ENCODE results near the gene CAMKK1. TPM values are rescaled to one million over a fixed set of nuclear protein-coding genes. Genes with fewer than 3 reads are reported as not detected.
A peak's percentile ranks its signal among the peaks of the same experiment; 100 is the strongest.

The CAMKK1 gene
- total RNA-seq, 1 experiment from 2014 or later = 9.6 TPM

GRCh38 chr17:3887804-3888203 lies 5.0 kb downstream of the CAMKK1 start:
- H3K9me3 Mint-ChIP-seq = no peaks in the 10 kb centered on the region
- H3K27ac Mint-ChIP-seq = no peak overlapping the region
- POLR2A ChIA-PET = interaction anchor here (0.5 kb wide), 1 partner anchor 731 kb away, joined by 3 read pairs; no protein-coding TSS in a partner anchor
- peaks cover 26% of the 10 kb centered on the region for H3K4me1 Mint-ChIP-seq
- no peak overlapping the region for H3K4me3 Mint-ChIP-seq
- H3K27me3 Mint-ChIP-seq (ENCODE audit: low read depth) = peaks cover 5% of the 10 kb centered on the region; the same call in 1 of the 2 replicates
- DNase-seq (ENCODE audit: low spot score) (no peak), ATAC-seq (no peak)
- CTCF ChIA-PET = interaction anchor here (1.0 to 1.5 kb wide), 3 partner anchors 26 to 150 kb away, joined by 3 to 4 read pairs (median 3); partner anchors contain the start of gene NCBP3
- TF ChIP-seq ATF1 (CRISPR knock-in tag; IDR thresholded peaks at IDR 0.05) (no peak), ZNF219 (CRISPR knock-in tag; IDR thresholded peaks at IDR 0.05; ENCODE audit: borderline replicate concordance) (no peak), FOXJ3 (CRISPR knock-in tag; IDR thresholded peaks at IDR 0.05; ENCODE audit: borderline replicate concordance) (no peak), PRRX2 (CRISPR knock-in tag; IDR thresholded peaks at IDR 0.05) (no peak), SOX15 (CRISPR knock-in tag; IDR thresholded peaks at IDR 0.05) (no peak), TEAD1 (CRISPR knock-in tag; IDR thresholded peaks at IDR 0.05) (no peak), ZBTB43 (CRISPR knock-in tag; IDR thresholded peaks at IDR 0.05) (no peak)
- H3K36me3 Mint-ChIP-seq = 0 out of 2 replicates have a peak, but pooled peaks cover 5% of the 10 kb centered on the region

- ATAC-seq = no peak
- ChIA-PET CTCF (interaction anchor here (1.0 to 1.5 kb wide), 3 partner anchors 27 to 150 kb away, joined by 3 to 4 read pairs (median 3); partner anchors contain the start of gene NCBP3), POLR2A (interaction anchor here (0.5 kb wide), 1 partner anchor 731 kb away, joined by 3 read pairs; no protein-coding TSS in a partner anchor)
- TF ChIP-seq SMAD4 (CRISPR knock-in tag; IDR thresholded peaks at IDR 0.05) (no peak), HMGXB4 (CRISPR knock-in tag; IDR thresholded peaks at IDR 0.05) (no peak), IRF2 (CRISPR knock-in tag; IDR thresholded peaks at IDR 0.05; ENCODE audit: borderline replicate concordance, low read depth) (no peak), HMGA2 (CRISPR knock-in tag; IDR thresholded peaks at IDR 0.05) (no peak), NFE2L1 (CRISPR knock-in tag; IDR thresholded peaks at IDR 0.05) (no peak), CTCF (IDR thresholded peaks at IDR 0.05) (no peak), FOXP1 (CRISPR knock-in tag; IDR thresholded peaks at IDR 0.05; ENCODE audit: borderline replicate concordance) (no peak), ATF6 (CRISPR knock-in tag; IDR thresholded peaks at IDR 0.05) (no peak), SMAD3 (CRISPR knock-in tag; IDR thresholded peaks at IDR 0.05; ENCODE audit: borderline replicate concordance) (no peak), ZNF263 (CRISPR knock-in tag; IDR thresholded peaks at IDR 0.05; ENCODE audit: low read depth) (no peak), ZSCAN18 (CRISPR knock-in tag; IDR thresholded peaks at IDR 0.05) (no peak), TP53 (CRISPR knock-in tag; IDR thresholded peaks at IDR 0.05) (no peak)
- no peak overlapping the region for H3K4me3 Mint-ChIP-seq
- H3K36me3 Mint-ChIP-seq = 0 out of 2 replicates have a peak, but pooled peaks cover 5% of the 10 kb centered on the region
- peaks cover 5% of the 10 kb centered on the region; the same call in 1 of the 2 replicates for H3K27me3 Mint-ChIP-seq (ENCODE audit: low read depth)
- H3K9me3 Mint-ChIP-seq = no peaks in the 10 kb centered on the region
- peak overlapping the region; percentile 48; the same call in 1 of the 2 replicates for H3K27ac Mint-ChIP-seq
- no peak for DNase-seq (ENCODE audit: low spot score)
- H3K4me1 Mint-ChIP-seq = peaks cover 26% of the 10 kb centered on the region
Observed at GRCh38 chr17:3887394-3887793, 5.5 kb downstream of the CAMKK1 start.
